HG03280 (cell line): ENCODE data around the gene KRTAP12-2.
"Not testable (repeated sequence)": the region's sequence is repeated elsewhere in the genome, so short reads cannot be mapped to it uniquely, and the experiment has no call there.

Experiments
- ATAC-seq: cut with Tn5 transposase; IDR thresholded peaks from one replicate; pipeline ENCODE4 v1.9.1; 2021; ENCODE audit warnings: mild to moderate bottlenecking, moderate library complexity; ENCODE audit not compliant: unreplicated experiment

The KRTAP12-2 gene

GRCh38 chr21:44686000-44686781 lies 19.5 kb upstream of the KRTAP12-2 start:
- ATAC-seq, result no peak

- not testable (repeated sequence) for ATAC-seq
Measured at GRCh38 chr21:44685050-44685449, 18.3 kb upstream of the KRTAP12-2 start.

GRCh38 chr21:44684483-44684882 lies 17.8 kb upstream of the KRTAP12-2 start:
- no peak for ATAC-seq

GRCh38 chr21:44684077-44684476 lies 17.4 kb upstream of the KRTAP12-2 start:
- ATAC-seq, result no peak

GRCh38 chr21:44682580-44683151 lies 15.9 kb upstream of the KRTAP12-2 start:
- ATAC-seq, result no peak

GRCh38 chr21:44681861-44682579 lies 15.3 kb upstream of the KRTAP12-2 start, which contains the start of gene KRTAP12-1:
Gene KRTAP12-1 (minus strand): TSS chr21:44682163. CDS start chr21:44682123, 40 bp downstream.
- ATAC-seq, result no peak

GRCh38 chr21:44681152-44681551 lies 14.4 kb upstream of the KRTAP12-2 start:
- no peak for ATAC-seq

- no peak for ATAC-seq
Measured at GRCh38 chr21:44677881-44678280, 11.2 kb upstream of the KRTAP12-2 start.

- ATAC-seq, result no peak
Measured at GRCh38 chr21:44671911-44672310, 5.2 kb upstream of the KRTAP12-2 start.

GRCh38 chr21:44670642-44671432 lies 4.1 kb upstream of the KRTAP12-2 start:
- ATAC-seq, result no peak

GRCh38 chr21:44667612-44668011 lies 885 bp upstream of the KRTAP12-2 start:
- ATAC-seq, result no peak

GRCh38 chr21:44664691-44665090 lies 2.0 kb downstream of the KRTAP12-2 start:
- no peak for ATAC-seq

GRCh38 chr21:44661567-44661966 lies 5.2 kb downstream of the KRTAP12-2 start:
- ATAC-seq, result not testable (repeated sequence)

GRCh38 chr21:44658913-44659595 lies 7.7 kb downstream of the KRTAP12-2 start:
- no peak for ATAC-seq

GRCh38 chr21:44658541-44658910 lies 8.2 kb downstream of the KRTAP12-2 start:
- no peak for ATAC-seq

GRCh38 chr21:44657635-44658540 lies 8.8 kb downstream of the KRTAP12-2 start, which contains the start of gene KRTAP12-3:
Gene KRTAP12-3 (plus strand): TSS chr21:44657932. CDS start chr21:44657980, 48 bp downstream.
- no peak for ATAC-seq

GRCh38 chr21:44656868-44657267 lies 9.9 kb downstream of the KRTAP12-2 start:
- ATAC-seq, result no peak

- ATAC-seq, result no peak
Measured at GRCh38 chr21:44654576-44655175, 12.1 kb downstream of the KRTAP12-2 start, which contains the start of gene KRTAP12-4. Gene KRTAP12-4 (minus strand): TSS chr21:44654659. CDS start chr21:44654614, 45 bp downstream.
